GM18951 (cell line): ENCODE results near the gene KLF4.
"Not testable (repeated sequence)": the region's sequence is repeated elsewhere in the genome, so short reads cannot be mapped to it uniquely, and the experiment has no call there.

Experiments used
- POLR2A ChIP-seq: IDR thresholded peaks from 4 replicates; pipeline ENCODE4 v1.6.1; 2011; ENCODE audit warnings: mild to moderate bottlenecking; ENCODE audit not compliant: insufficient read length, insufficient read depth; ENCODE audit errors: extremely low read depth
- in situ Hi-C: fragments of 300-500 bp; cut with MboI; formaldehyde crosslinking; loops from one replicate; pipeline ENCODE4 v1.12.0; 2022; ENCODE audit warnings: low sequenced_read_pairs, mixed read lengths, inconsistent platforms; ENCODE audit not compliant: unreplicated experiment

The KLF4 gene

DNA sequence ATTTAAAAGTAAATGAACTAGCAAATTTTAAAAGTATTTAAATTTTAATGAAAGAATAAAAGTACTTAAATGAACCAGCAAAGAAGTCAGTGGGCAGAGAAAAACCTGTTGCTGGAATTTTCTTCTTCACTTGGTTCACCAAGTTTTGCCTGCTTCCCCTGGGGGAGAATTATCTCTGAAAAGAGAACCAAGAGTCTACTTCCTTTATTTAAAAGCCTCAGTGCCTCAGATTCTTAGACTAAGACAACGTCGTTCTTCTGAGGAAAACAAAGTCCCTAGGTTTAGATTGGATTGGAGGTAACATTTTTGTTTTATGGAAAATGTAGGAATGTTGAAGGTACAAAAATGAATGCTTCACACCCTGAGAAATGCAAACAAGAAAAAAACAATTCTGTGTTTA lies 7.4 kb upstream of the KLF4 start:
- in situ Hi-C loops, result no loop called here

DNA sequence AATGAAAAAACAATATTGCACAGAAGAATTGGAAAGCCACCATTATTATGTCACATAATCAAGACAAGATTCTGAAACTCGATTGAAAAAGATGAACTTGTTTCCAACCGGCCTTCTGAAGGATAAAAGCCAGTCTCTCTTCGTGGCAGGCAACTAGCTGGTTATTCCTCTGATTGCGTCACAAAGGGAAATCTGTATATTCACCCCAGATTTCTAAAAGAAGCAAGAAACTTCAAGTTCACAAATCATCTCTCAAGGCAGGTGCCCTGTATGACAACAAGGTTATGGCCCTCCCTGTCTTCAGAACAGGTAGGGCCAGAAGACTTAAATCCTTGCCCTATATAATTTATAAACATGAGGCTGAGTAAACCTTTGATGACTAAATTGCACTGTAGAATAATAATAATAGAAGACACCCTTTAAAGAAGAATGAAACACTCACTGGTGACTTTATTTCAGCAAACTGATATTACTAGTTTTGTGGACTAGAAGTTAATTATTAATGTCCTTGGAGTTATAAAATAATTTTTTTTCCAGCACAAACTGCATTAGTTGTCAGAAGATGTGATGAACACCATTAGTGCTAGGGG lies 2.9 kb upstream of the KLF4 start:
- in situ Hi-C loops, result no loop called here
- no peak for TF ChIP-seq POLR2A

More for the DNA sequence above, 7.4 kb upstream of the KLF4 start:
- TF ChIP-seq POLR2A, result no peak

DNA sequence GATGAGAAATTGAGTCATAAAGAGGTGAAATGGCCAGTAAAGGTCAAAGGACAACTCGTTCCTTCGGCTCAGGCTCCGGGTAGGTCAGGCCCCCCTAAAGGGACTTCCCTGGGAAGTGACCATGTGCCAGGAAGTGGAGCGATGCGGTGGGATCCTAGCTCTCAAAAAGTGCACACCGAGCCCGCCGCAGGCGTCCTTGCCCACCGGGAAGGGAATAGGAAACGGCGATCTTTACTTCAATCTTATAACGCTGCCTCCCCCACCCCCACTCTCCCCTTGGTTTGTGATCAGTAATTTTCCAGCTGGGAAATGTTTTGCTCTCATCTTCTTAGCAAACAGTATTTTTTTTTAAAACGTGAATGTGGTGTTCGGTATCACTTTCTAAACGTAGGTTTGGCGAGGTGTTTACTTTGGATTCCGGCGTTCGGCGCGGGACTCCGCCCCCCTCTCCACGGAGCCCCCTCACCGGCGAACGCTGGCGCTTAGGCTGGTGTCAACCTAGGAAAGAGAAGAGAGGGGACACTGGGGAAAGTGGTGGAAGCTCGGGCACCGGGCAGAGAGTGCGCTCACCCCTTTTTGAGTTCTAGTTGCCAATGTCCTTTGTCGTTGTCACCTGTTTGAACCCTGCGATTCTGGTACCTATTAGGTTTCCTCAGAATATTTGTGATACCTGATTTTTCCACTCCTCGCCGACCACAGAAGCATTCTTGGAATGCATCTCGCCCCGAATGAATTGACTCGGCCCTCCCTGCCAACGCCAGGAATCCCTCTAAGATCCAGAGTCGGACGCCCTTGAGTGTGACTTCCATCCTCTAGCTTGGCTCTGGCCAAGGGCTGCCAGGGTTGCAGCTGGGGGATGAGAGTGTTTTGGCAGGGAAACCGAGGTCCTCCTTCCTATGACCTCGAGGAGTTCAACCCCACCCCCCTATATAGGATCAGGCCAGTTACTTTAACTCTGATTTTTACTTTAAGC lies 1.8 kb upstream of the KLF4 start:
- in situ Hi-C loops, result no loop called here
- no peak for TF ChIP-seq POLR2A

DNA sequence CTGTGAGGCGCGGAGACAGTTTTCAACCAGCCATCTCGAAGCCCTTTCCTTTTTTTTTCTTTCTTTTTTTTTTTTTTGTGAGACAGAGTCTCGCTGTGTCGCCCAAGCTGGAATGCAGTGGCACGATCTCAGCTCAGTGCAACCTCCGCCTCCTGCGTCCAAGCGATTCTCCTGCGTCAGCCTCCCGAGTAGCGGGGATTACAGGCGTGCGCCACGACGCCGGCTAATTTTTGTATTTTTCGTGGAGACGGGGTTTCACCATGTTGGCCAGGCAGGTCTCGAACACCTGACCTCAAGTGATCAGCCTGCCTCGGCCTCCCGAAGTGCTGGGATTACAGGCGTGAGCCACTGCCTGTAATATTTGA lies 1.0 kb upstream of the KLF4 start:
- in situ Hi-C loops, result not testable (repeated sequence)

DNA sequence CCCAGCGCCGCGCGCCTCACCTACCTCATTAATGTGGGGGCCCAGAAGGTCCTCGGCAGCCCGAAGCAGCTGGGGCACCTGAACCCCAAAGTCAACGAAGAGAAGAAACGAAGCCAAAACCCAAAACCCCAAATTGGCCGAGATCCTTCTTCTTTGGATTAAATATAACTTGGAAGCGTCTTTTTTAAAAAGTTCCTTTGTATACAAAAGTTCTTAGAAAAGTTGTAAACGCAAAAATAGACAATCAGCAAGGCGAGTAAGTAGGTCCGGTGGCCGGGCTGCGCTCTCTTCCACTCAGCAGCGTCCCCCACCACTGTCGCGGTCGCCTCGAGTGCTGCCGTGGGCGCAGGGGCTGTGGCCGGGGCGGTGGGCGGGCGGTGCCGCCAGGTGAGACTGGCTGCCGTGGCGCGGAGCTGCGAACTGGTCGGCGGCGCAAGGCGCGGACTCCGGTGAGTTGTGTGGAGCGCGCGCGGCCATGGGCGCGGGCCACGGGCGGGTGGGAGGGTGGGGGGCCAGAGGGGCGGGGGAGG lies 360 bp downstream of the KLF4 start:
- no peak for TF ChIP-seq POLR2A
- in situ Hi-C loops, result no loop called here

DNA sequence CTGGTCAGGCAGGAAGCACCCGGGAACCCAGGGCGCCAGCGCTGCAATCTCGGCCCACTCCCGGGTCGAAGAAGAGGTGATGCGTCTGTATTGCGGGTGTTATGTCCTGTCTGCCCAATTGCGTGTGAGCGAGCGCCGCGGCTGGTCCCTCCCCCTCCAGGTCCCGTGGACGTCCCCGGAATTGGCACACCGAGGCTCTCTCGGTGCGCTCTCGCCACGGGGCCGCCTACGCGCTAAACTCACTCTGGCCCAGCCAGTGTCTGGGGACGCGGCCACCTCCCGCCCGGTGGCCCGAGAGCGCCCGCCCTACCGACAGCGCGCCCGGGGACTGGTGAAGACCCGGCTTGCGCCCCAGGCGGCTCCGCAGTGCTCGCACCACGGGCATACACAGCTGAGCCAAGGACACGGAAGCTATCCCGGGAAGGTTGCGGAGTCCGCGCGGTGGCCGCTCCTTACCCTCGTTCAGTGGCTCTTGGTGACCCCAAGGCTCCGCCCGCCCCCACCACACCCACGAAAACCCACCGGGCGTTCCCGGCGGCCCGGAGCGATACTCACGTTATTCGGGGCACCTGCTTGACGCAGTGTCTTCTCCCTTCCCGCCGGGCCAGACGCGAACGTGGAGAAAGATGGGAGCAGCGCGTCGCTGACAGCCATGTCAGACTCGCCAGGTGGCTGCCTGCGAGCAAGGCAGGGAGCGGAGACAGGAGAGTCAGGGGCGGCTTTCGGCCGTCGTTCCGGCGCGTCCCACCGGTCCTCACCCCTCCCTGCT lies 1.0 kb downstream of the KLF4 start:
- no peak for TF ChIP-seq POLR2A
- in situ Hi-C loops, result no loop called here

DNA sequence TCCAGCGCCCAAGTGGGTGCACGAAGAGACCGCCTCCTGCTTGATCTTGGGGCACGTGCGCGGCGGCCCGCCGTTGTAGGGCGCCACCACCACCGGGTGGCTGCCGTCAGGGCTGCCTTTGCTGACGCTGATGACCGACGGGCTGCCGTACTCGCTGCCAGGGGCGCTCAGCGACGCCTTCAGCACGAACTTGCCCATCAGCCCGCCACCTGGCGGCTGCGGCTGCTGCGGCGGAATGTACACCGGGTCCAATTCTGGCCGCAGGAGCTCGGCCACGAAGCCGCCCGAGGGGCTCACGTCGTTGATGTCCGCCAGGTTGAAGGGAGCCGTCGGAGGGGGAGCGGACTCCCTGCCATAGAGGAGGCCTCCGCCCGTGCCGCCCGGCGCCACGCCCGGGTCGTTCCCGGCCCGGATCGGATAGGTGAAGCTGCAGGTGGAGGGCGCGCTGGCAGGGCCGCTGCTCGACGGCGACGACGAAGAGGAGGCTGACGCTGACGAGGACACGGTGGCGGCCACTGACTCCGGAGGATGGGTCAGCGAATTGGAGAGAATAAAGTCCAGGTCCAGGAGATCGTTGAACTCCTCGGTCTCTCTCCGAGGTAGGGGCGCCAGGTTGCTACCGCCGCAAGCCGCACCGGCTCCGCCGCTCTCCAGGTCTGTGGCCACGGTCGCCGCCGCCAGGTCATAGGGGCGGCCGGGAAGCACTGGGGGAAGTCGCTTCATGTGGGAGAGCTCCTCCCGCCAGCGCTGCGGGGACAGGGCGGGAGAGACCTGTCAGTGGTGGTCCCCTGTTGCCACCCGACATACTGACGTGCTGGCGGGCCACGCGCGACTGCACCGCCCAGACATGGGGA lies 1.8 kb downstream of the KLF4 start:
- TF ChIP-seq POLR2A, result no peak
- in situ Hi-C loops, result no loop called here

DNA sequence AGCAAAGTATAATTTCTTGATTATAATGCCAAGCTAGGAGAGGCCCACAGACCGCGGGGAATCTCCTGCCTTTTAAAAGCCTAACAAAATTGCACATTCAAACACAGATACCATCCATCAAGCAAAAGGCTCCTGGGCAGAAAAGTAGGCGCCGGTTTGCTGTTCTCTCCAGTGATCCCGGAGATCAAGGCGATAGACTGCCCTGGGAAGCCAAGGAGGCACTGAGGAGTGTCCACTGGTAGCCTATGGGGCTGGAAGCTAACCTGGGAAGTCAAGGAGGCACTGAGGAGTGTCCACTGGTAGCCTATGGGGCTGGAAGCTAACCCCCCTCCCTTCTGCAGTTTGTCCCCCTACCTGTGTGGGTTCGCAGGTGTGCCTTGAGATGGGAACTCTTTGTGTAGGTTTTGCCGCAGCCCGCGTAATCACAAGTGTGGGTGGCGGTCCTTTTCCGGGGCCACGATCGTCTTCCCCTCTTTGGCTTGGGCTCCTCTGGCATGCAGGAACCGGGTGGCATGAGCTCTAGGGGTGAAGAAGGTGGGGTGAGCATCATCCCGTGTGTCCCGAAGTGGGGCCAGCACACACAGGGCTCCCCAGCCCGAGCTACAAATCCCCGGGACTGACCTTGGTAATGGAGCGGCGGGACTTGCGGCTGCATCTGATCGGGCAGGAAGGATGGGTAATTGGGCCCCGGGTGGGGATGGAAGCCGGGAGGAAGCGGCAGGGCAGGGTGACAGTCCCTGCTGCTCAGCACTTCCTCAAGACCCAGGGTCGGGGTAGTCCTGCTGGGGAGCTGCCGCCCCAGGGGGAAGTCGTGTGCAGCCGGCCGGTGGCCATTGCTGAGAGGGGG lies 2.7 kb downstream of the KLF4 start:
- TF ChIP-seq POLR2A, result no peak
- in situ Hi-C loops, result no loop called here

DNA sequence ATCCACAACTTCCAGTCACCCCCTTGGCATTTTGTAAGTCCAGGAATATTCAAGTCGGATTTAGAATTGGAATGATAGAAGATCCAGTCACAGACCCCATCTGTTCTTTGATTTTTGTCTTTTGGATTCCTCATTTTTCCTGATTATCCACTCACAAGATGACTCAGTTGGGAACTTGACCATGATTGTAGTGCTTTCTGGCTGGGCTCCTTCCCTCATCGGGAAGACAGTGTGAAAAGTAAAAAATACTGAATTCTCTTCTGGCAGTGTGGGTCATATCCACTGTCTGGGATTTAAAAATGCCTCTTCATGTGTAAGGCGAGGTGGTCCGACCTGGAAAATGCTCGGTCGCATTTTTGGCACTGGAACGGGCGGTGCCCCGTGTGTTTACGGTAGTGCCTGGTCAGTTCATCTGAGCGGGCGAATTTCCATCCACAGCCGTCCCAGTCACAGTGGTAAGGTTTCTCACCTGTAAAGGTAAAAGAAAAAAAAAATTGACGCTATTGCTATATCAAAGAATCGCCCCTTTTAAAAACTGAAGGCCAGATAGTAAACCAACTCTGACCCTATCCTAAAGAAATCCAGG lies 4.0 kb downstream of the KLF4 start:
- TF ChIP-seq POLR2A, result no peak
- in situ Hi-C loops, result no loop called here

DNA sequence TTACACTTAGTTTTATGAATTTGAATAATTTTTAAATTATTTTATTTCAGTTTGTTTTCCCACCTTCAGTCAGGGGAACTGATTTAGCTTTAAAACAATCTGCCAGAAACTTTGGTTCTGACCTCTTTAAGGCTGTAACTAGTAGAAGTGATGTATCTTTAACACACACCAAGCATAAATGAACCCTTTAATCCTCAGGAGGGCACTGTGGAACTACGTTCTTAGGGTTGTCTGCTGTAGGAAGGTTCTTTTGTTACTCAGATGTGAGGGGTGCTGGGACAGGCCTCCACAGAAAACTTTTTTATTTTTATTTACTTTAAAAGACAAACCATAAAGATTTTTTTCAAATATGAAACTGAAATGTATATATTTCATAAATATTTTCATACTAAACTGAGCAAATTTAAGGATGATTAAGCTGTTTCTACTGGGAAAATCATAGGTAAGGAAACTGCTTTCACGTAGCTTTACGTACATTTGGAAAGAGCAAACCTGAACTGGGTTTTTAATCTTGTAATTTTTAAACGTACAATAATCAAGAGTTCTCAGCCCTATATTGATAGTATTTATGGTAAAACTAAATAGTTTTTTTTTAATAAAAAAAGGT lies 5.3 kb downstream of the KLF4 start:
- TF ChIP-seq POLR2A, result no peak
- in situ Hi-C loops, result no loop called here

DNA sequence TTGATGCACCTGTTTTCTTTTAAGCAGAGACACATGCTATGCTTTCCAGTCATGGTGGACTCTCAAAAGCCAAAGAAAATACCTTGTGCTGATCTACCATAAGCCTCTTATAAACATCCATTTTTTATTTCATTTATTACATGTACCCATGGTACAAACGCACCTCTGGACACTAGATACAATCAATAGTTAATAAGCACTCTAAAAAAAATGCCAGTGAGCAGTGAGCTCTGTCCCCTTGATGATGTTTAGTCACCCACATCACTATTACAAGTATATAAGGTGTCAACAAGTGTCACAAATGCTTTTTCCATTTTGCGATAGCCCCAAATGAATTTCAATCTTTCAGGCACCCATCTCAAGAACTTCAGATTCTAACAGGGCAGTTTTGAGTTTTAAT lies 5.9 kb downstream of the KLF4 start:
- no peak for TF ChIP-seq POLR2A
- in situ Hi-C loops, result no loop called here

DNA sequence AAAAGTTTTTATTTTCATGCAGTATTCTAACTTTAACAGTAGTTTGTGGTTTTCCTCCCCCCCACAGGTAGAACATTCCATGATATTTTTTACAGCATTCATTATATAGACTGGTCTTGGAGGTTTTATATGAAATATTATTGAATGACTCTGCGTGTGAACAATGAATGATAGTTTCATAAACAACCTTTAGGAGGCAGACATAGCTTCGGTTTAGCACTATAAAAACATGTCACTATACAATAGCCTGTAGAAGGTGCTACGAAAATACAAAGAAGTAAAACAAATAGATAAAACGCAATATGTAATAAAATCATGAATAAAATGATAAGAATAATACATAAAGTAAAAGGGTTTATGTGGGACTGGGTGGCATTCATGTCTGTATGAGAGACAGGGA lies 8.5 kb downstream of the KLF4 start:
- no peak for TF ChIP-seq POLR2A
- in situ Hi-C loops, result no loop called here
